Measurements from ENCODE around the gene IFNL4. TPM values are rescaled to one million over a fixed set of nuclear protein-coding genes. Genes with fewer than 3 reads are reported as not detected.
"Not testable (repeated sequence)": the region's sequence is repeated elsewhere in the genome, so short reads cannot be mapped to it uniquely, and the experiment has no call there.

The IFNL4 gene
- total RNA-seq, 1 donor from 2014 or later, result not detected

- peaks cover 15% of the 10 kb centered on the region for H3K27me3 ChIP-seq (ENCODE audit: control insufficient read depth, insufficient read depth, low read length)
These were observed 21.6 kb upstream of the IFNL4 start for GRCh38 chr19:39270036-39270871.

GRCh38 chr19:39269369-39269768 lies 20.7 kb upstream of the IFNL4 start:
- not testable (repeated sequence) for H3K36me3 ChIP-seq (ENCODE audit: control insufficient read depth, insufficient read depth, low read length); DNase-seq (ENCODE audit: low read depth); H3K4me3 ChIP-seq (ENCODE audit: low read depth, low read length)
- H3K27me3 ChIP-seq (ENCODE audit: control insufficient read depth, insufficient read depth, low read length), result peaks cover 20% of the 10 kb centered on the region

More at GRCh38 chr19:39270036-39270871, 21.6 kb upstream of the IFNL4 start:
- DNase-seq (ENCODE audit: low read depth), result no peak
- Histone ChIP-seq H3K4me3 (ENCODE audit: low read depth, low read length) (no peak overlapping the region), H3K36me3 (ENCODE audit: control insufficient read depth, insufficient read depth, low read length) (no peaks in the 10 kb centered on the region)
- TF ChIP-seq, protein P1, sequence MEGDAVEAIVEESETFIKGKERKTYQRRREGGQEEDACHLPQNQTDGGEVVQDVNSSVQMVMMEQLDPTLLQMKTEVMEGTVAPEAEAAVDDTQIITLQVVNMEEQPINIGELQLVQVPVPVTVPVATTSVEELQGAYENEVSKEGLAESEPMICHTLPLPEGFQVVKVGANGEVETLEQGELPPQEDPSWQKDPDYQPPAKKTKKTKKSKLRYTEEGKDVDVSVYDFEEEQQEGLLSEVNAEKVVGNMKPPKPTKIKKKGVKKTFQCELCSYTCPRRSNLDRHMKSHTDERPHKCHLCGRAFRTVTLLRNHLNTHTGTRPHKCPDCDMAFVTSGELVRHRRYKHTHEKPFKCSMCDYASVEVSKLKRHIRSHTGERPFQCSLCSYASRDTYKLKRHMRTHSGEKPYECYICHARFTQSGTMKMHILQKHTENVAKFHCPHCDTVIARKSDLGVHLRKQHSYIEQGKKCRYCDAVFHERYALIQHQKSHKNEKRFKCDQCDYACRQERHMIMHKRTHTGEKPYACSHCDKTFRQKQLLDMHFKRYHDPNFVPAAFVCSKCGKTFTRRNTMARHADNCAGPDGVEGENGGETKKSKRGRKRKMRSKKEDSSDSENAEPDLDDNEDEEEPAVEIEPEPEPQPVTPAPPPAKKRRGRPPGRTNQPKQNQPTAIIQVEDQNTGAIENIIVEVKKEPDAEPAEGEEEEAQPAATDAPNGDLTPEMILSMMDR (IDR thresholded peaks at IDR 0.05; ENCODE audit: insufficient read depth, low read length, poor library complexity, severe bottlenecking), result no peak

DNA sequence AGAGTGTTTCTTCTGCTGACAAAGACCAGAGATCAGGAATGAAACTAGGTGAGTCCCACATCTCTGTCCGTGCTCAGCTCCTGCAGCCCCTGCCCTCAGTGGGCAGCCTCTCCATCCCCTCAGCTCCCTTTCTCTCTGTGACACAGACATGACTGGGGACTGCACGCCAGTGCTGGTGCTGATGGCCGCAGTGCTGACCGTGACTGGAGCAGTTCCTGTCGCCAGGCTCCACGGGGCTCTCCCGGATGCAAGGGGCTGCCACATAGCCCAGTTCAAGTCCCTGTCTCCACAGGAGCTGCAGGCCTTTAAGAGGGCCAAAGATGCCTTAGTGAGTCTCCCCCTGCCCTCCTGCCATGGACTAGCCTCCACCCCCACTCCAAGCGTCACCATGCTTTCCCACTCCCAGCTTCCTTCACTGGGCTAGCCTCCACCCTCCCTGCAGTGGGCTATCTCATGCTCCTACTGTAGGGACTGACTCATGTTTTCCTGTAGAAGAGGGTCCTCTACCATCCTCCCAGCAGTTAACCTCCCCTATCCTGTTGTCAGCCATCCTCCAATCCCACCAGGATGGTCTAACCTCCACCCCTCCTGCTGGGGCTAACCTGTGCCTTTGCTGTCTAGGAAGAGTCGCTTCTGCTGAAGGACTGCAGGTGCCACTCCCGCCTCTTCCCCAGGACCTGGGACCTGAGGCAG lies 20.0 kb upstream of the IFNL4 start:
- not testable (repeated sequence) for DNase-seq (ENCODE audit: low read depth); H3K4me3 ChIP-seq (ENCODE audit: low read depth, low read length); H3K36me3 ChIP-seq (ENCODE audit: control insufficient read depth, insufficient read depth, low read length)
- H3K27me3 ChIP-seq (ENCODE audit: control insufficient read depth, insufficient read depth, low read length), result peaks cover 27% of the 10 kb centered on the region

GRCh38 chr19:39268085-39268484 lies 19.4 kb upstream of the IFNL4 start, which contains the start of gene IFNL2:
IFNL2 (plus strand) TSS chr19:39268396; CDS start chr19:39268569, 173 bp downstream.
- not testable (repeated sequence) for H3K36me3 ChIP-seq (ENCODE audit: control insufficient read depth, insufficient read depth, low read length); DNase-seq (ENCODE audit: low read depth); H3K4me3 ChIP-seq (ENCODE audit: low read depth, low read length)
- peaks cover 31% of the 10 kb centered on the region for H3K27me3 ChIP-seq (ENCODE audit: control insufficient read depth, insufficient read depth, low read length)

DNA sequence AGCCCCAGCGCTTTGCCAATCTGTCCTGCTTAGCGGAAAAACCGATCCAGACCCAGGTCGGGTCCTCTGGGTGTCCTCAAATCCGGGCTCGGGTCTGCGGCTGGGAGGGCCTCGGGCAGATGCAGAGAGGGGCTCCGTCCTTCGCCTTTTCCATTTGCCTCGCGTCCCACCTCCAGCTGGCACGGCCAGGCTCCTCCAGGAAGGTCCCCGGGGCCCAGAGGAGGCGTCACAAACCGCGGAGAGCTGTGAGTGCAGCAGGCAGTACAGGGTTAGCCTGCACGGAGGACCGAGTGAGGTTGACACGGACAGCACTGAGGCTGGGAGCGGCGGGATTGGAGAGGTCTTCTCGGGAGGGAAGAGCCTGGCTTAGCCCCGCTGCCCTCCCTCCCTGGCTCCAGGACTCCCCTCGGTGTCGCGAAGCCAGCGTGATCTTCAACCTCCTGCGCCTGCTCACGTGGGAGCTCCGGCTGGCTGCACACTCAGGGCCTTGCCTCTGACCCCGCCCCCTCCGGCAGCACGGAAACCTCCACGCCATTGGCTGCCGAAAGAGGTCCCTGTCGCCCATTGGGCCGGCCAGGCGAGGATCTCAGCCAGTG lies 16.8 kb upstream of the IFNL4 start:
- TF ChIP-seq, protein P1 (IDR thresholded peaks at IDR 0.05; ENCODE audit: insufficient read depth, low read length, poor library complexity, severe bottlenecking), result no peak
- Histone ChIP-seq H3K36me3 (ENCODE audit: control insufficient read depth, insufficient read depth, low read length) (no peaks in the 10 kb centered on the region), H3K27me3 (ENCODE audit: control insufficient read depth, insufficient read depth, low read length) (peaks cover 40% of the 10 kb centered on the region), H3K4me3 (ENCODE audit: low read depth, low read length) (no peak overlapping the region)
- no peak for DNase-seq (ENCODE audit: low read depth)

DNA sequence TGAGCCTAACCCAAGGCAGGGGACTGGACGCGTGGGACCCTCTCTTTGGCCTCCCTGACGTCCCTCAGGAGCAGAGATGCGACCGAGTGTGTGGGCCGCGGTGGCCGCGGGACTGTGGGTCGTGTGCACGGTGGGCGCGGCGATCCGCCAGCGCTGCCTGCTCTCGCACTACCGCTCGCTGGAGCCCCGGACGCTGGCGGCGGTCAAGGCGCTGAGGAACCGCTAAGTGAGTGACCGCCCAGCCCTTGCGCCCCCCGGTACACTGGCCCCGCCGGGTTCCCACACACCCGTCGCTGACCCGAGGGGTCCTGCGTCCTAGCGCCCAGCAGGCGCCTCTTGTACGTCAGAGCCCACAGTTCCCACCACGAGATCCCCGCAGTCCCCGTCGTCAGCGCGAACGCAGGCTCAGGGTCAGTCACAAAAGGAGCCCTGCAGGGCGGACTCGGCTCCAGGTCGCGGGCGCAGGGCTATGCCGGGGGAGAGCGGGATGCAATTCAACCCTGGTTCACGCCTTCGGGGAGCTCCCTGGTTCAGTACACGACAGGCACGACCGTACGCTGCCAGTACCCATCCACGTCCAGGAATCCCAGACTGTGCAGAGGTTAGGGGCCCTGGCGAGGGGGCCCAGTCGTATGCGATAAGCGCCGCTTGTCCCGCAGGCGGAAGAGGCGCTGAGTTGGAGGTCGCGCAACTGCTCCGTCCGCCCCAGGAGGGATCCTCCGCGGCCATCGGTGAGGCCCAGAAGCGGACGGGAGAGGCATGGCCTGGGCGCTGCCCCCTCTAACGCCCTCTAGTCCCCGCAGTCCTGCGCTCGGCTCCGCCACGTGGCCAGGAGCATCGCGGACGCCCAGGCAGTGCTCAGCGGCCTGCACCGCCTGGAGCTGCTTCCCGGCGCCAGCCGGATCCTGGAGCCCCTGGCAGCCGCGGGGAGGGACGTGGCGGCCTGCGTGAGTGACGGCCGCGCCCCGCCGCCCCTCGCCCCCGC lies 15.9 kb upstream of the IFNL4 start:
- DNase-seq (ENCODE audit: low read depth), result no peak
- TF ChIP-seq, protein P1 (IDR thresholded peaks at IDR 0.05; ENCODE audit: insufficient read depth, low read length, poor library complexity, severe bottlenecking), result no peak
- Histone ChIP-seq H3K27me3 (ENCODE audit: control insufficient read depth, insufficient read depth, low read length) (peaks cover 39% of the 10 kb centered on the region), H3K36me3 (ENCODE audit: control insufficient read depth, insufficient read depth, low read length) (no peaks in the 10 kb centered on the region), H3K4me3 (ENCODE audit: low read depth, low read length) (no peak overlapping the region)

Measured in kidney epithelial cell (primary cell).